Mammary epithelial cell (primary cell): ENCODE data around the gene TRIM31.

Source experiments
- EZH2 ChIP-seq: IDR thresholded peaks from 2 replicates; pipeline ENCODE4 v1.6.1; 2012; ENCODE audit warnings: low read length, inconsistent platforms, borderline replicate concordance
- TF ChIP-seq, protein P1 (sequence below), 2 donors: IDR thresholded peaks in 1 of 2; conservative IDR thresholded peaks in 1 of 2; 2 replicates each; pipeline ENCODE4 v1.5.1; 2011 to 2012; ENCODE audit warnings: inconsistent platforms in 2 of 2, low read length in 2 of 2, mild to moderate bottlenecking in 2 of 2, control low read depth in 1 of 2, low read depth in 1 of 2; ENCODE audit not compliant: insufficient read depth in 1 of 2; ENCODE audit errors: extremely low read depth in 1 of 2

DNA sequence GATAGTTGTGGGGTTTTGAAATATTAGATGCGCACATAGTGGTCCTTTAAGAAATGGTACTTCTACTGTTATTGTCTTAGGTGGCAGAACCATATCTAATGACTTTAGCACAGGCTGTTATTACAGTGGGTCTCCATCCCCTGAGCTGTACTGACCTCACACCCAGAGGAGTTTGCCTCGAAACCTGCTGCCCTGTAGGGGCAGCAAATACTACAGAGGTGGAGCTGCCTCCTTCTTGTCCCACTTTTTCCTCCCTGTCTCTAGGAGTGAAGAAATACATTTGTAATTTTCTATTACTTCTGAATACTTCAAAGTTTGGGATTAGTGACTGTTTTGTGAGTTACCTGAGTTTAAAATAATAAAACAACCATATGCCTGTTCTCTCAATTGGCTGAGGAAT is 8.2 kb downstream of the TRIM31 start:
- TF ChIP-seq, protein P1, sequence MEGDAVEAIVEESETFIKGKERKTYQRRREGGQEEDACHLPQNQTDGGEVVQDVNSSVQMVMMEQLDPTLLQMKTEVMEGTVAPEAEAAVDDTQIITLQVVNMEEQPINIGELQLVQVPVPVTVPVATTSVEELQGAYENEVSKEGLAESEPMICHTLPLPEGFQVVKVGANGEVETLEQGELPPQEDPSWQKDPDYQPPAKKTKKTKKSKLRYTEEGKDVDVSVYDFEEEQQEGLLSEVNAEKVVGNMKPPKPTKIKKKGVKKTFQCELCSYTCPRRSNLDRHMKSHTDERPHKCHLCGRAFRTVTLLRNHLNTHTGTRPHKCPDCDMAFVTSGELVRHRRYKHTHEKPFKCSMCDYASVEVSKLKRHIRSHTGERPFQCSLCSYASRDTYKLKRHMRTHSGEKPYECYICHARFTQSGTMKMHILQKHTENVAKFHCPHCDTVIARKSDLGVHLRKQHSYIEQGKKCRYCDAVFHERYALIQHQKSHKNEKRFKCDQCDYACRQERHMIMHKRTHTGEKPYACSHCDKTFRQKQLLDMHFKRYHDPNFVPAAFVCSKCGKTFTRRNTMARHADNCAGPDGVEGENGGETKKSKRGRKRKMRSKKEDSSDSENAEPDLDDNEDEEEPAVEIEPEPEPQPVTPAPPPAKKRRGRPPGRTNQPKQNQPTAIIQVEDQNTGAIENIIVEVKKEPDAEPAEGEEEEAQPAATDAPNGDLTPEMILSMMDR (conservative IDR thresholded peaks at IDR 0.05 in 1 of 2, IDR thresholded peaks at IDR 0.05 in 1 of 2; ENCODE audit: extremely low read depth in 1 of 2, insufficient read depth in 1 of 2, low read depth in 1 of 2, low read length in 2 of 2), result no peak
- no peak for TF ChIP-seq EZH2
